GM12878 (cell line): Measurements from ENCODE around the gene SYNGR1. TPM values are rescaled to one million over a fixed set of nuclear protein-coding genes. Genes with fewer than 3 reads are reported as not detected.

Experiments used
- ATAC-seq: fragments of 200-7000 bp; cut with Tn5 transposase; 3 replicates; pipeline ENCODE4 v1.9.1; 2020; ENCODE audit warnings: mild to moderate bottlenecking, moderate library complexity
- BruUV-seq: library from RNA; stranded (reverse); fragments of 400-500 nt; replicated peaks from 2 replicates; lab custom pipeline; 2021; lab: Mats Ljungman, UMichigan
- CTCF ChIA-PET: fragments of 300-600 bp; sonication (Branson Sonifier 250); formaldehyde crosslinking; extraction: SDS; loops from one replicate; lab custom pipeline; 2021; ENCODE audit warnings: inconsistent platforms; lab: Yijun Ruan, JAX
- POLR2A ChIA-PET: fragments of 350-600 bp; formaldehyde crosslinking; extraction: SDS; loops from one replicate; lab custom pipeline; 2021; ENCODE audit warnings: inconsistent platforms; lab: Charles Lee
- RAD21 ChIA-PET: fragments of 300-600 bp; sonication (Branson Sonifier 250); formaldehyde crosslinking; loops from one replicate; lab custom pipeline; 2023; ENCODE audit warnings: antibody characterized with exemption; ENCODE audit not compliant: unreplicated experiment; lab: Charles Lee
- SMC1A ChIA-PET: fragments of 300-600 bp; sonication (Branson Sonifier 250); formaldehyde crosslinking; loops from one replicate; lab custom pipeline; 2023; ENCODE audit not compliant: unreplicated experiment, uncharacterized antibody; lab: Charles Lee
- DNase-seq: peaks from one replicate; pipeline ENCODE4 v3.0.0-alpha.2; 2011; ENCODE audit warnings: low read depth, low spot score
- FAIRE-seq: peaks from 3 replicates; lab custom pipeline; 2011; peaks lifted over from hg19 to GRCh38; lab: Jason Lieb, UNC
- H2AFZ ChIP-seq: 2 replicates; pipeline ENCODE4 v1.6.0; 2011; ENCODE audit warnings: low read depth, low read length, control low read depth; ENCODE audit not compliant: control insufficient read depth
- H3K27ac ChIP-seq: 2 replicates; pipeline ENCODE4 v1.5.1; 2011; ENCODE audit warnings: control low read depth; ENCODE audit not compliant: control insufficient read depth, insufficient read depth
- H3K27me3 ChIP-seq, 2 experiments: replicated peaks in 1 of 2; 2 replicates each; pipeline versions ENCODE4 v1.6.0 to v1.6.1; 2011; ENCODE audit warnings: low read length in 1 of 2; ENCODE audit not compliant: control insufficient read depth in 2 of 2, insufficient read depth in 2 of 2
- H3K36me3 ChIP-seq, 2 experiments: 2 replicates each; pipeline ENCODE4 v1.5.1; 2011; ENCODE audit warnings: low read length in 1 of 2; ENCODE audit not compliant: control insufficient read depth in 2 of 2, insufficient read depth in 2 of 2
- H3K4me1 ChIP-seq: 2 replicates; pipeline ENCODE4 v1.6.1; 2011; ENCODE audit warnings: mild to moderate bottlenecking, low read length, moderate library complexity, mixed read lengths; ENCODE audit not compliant: control insufficient read depth, insufficient read depth
- H3K4me2 ChIP-seq: 2 replicates; pipeline ENCODE4 v1.6.0; 2011; ENCODE audit warnings: control low read depth; ENCODE audit not compliant: control insufficient read depth, insufficient read depth
- H3K4me3 ChIP-seq: fragments of 200-600 bp; sonication (generic); 2 replicates; pipeline ENCODE4 v1.5.1; 2016
- H3K79me2 ChIP-seq: 2 replicates; pipeline ENCODE4 v1.6.0; 2011; ENCODE audit warnings: low read length; ENCODE audit not compliant: control insufficient read depth, insufficient read depth
- H3K9ac ChIP-seq: 2 replicates; pipeline ENCODE4 v1.8.0; 2011; ENCODE audit warnings: low read length, control low read depth, mixed read lengths; ENCODE audit not compliant: control insufficient read depth, insufficient read depth
- H3K9me3 ChIP-seq: replicated peaks from 3 replicates; pipeline ENCODE4 v1.5.1; 2011; ENCODE audit warnings: mild to moderate bottlenecking, low read length; ENCODE audit not compliant: control insufficient read depth, insufficient read depth
- H4K20me1 ChIP-seq: 2 replicates; pipeline ENCODE4 v1.6.0; 2011; ENCODE audit not compliant: control insufficient read depth, insufficient read depth
- ASH2L ChIP-seq: fragments of 300-600, 200-600 bp; sonication (generic); IDR thresholded peaks from 2 replicates; pipeline ENCODE4 v1.6.1; 2017; ENCODE audit warnings: low read depth, mild to moderate bottlenecking, borderline replicate concordance
- BHLHE40 ChIP-seq, 2 experiments: fragments of 450-650 bp in 1 of 2; IDR thresholded peaks; 2 replicates each; pipeline ENCODE4 v1.6.1; 2011 to 2017; ENCODE audit warnings: low read depth in 2 of 2, borderline replicate concordance in 1 of 2, improper control_type of control experiment in 1 of 2, low read length in 1 of 2, mild to moderate bottlenecking in 1 of 2
- BRCA1 ChIP-seq: IDR thresholded peaks from 2 replicates; pipeline ENCODE4 v1.6.1; 2011; ENCODE audit warnings: low read depth, low read length, improper control_type of control experiment
- CHD1 ChIP-seq: IDR thresholded peaks from 2 replicates; pipeline ENCODE4 v1.6.1; 2012; ENCODE audit warnings: low read depth, low read length, improper control_type of control experiment
- MTA3 ChIP-seq: IDR thresholded peaks from 2 replicates; pipeline ENCODE4 v1.6.1; 2012; ENCODE audit warnings: low read length, inconsistent platforms, borderline replicate concordance
- MYB ChIP-seq: fragments of 150-350 bp; IDR thresholded peaks from 2 replicates; pipeline ENCODE4 v1.6.1; 2014; ENCODE audit warnings: mild to moderate bottlenecking, low read depth, low read length, borderline replicate concordance
- NFIC ChIP-seq: IDR thresholded peaks from 2 replicates; pipeline ENCODE4 v1.6.1; 2012; ENCODE audit warnings: low read depth, mild to moderate bottlenecking, inconsistent platforms, low read length, moderate library complexity
- NFYA ChIP-seq: IDR thresholded peaks from 2 replicates; pipeline ENCODE4 v1.6.1; 2011; ENCODE audit warnings: low read depth, mild to moderate bottlenecking, low read length, improper control_type of control experiment, borderline replicate concordance
- NR2C2 ChIP-seq: IDR thresholded peaks from 2 replicates; pipeline ENCODE4 v1.6.1; 2011; ENCODE audit warnings: borderline replicate concordance, low read depth; ENCODE audit not compliant: control insufficient read depth, insufficient read length
- PAX5 ChIP-seq: IDR thresholded peaks from 2 replicates; pipeline ENCODE4 v1.6.1; 2011; ENCODE audit warnings: low read depth, low read length, borderline replicate concordance
- PAX8 ChIP-seq: fragments of 450-650 bp; IDR thresholded peaks from 2 replicates; pipeline ENCODE4 v1.6.1; 2017; ENCODE audit warnings: mild to moderate bottlenecking, moderate library complexity
- PML ChIP-seq: IDR thresholded peaks from 2 replicates; pipeline ENCODE4 v1.6.1; 2012; ENCODE audit warnings: low read length, inconsistent platforms
- POU2F2 ChIP-seq: IDR thresholded peaks from 3 replicates; pipeline ENCODE4 v1.6.1; 2011; ENCODE audit warnings: low read depth, mild to moderate bottlenecking, low read length, borderline replicate concordance
- WRNIP1 ChIP-seq: IDR thresholded peaks from 2 replicates; pipeline ENCODE4 v1.6.1; 2011; ENCODE audit warnings: low read depth, low read length, improper control_type of control experiment, borderline replicate concordance
- ZBED1 ChIP-seq: IDR thresholded peaks from 2 replicates; pipeline ENCODE4 v1.6.1; 2016; ENCODE audit warnings: borderline replicate concordance
- WGBS: methylation state at CpG from one replicate; pipeline ENCODE4 v1.1.6; 2016; ENCODE audit warnings: low lambda C conversion rate; ENCODE audit not compliant: insufficient replicate concordance, insufficient coverage; ENCODE audit errors: missing lambda C conversion rate; 5-methylcytosine and 5-hydroxymethylcytosine counted together
- in situ Hi-C: fragments of 300-500 bp; cut with MboI; formaldehyde crosslinking; loops from 9 replicates; pipeline ENCODE4 v1.14.3; 2018; ENCODE audit warnings: mixed read lengths
- intact Hi-C: fragments of 100-400 bp; cut with micrococcal nuclease; formaldehyde crosslinking; loops from one replicate; pipeline ENCODE4 v1.14.2; 2022; ENCODE audit not compliant: unreplicated experiment
- polyA plus RNA-seq, 11 experiments: library from polyadenylated mRNA; depleted of rRNA in 4 of 11; unstranded in 6 of 11; stranded (reverse) in 5 of 11; fragments of >200 nt; fragmentation: Nextera tagmentation in 4 of 11; fragmentation: Illumina TruSeq in 1 of 11; extraction: Ambion mirVana in 4 of 11; extraction: Trizol in 1 of 11; gene quantifications; 1 replicate in 1 of 11; 2 replicates in 10 of 11; pipeline versions ENCODE4 v1.2.1 to v1.2.3, GENCODE V29; 2011 to 2016; ENCODE audit warnings: inconsistent platforms in 2 of 11, missing spikeins in 2 of 11, low read depth in 1 of 11
- total RNA-seq, 4 experiments: library from RNA; depleted of rRNA in 3 of 4; stranded (reverse); fragments of >200 nt in 3 of 4; fragmentation: Illumina TruSeq in 1 of 4; extraction: Trizol in 1 of 4; gene quantifications; 2 replicates each; pipeline versions ENCODE4 v1.2.1 to v1.2.3, GENCODE V29; 2013 to 2021
- TF ChIP-seq, protein P1 (sequence below): fragments of 450-650 bp; IDR thresholded peaks from 2 replicates; pipeline ENCODE4 v1.6.1; 2017; ENCODE audit warnings: antibody characterized with exemption, mild to moderate bottlenecking, moderate library complexity
- TF ChIP-seq, protein P2 (sequence below): IDR thresholded peaks from 2 replicates; pipeline ENCODE4 v1.6.1; 2012; ENCODE audit warnings: low read depth, low read length, improper control_type of control experiment

SYNGR1 gene
- total and polyA plus RNA-seq, 10 of the 15 experiments (the other 5 are each of a cell fraction or from before 2014, with no cell fraction given), result 0.87 to 9.2 (median 3.5) TPM

DNA sequence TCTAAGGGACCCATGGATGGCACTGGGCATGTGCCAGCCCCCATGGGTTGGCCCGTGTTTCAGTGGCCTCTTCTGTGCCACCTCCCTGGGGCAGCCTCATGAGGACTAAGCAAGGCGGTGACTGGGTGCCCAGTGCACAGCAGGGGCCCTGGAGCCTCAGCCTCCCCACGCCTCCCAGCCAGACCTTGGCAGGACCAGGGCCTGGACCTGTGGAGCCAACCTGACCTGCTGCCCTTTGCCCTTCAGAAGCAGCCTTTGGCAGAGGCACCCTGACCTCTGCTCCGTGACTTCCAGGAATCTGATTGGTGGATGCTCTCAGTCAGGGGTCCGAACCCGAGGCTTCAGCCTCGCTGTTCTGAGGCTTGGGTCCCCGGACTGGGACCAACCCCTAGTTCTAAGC, 25.0 kb downstream of the SYNGR1 start:
- WGBS, result 44% methylated on average over 8 of the region's 8 CpGs
- ChIA-PET RAD21 (no interaction called here), SMC1A (no interaction called here), POLR2A (no interaction called here), CTCF (no interaction called here)
- Histone ChIP-seq H3K79me2 (no peaks in the 10 kb centered on the region), H2AFZ (no peak overlapping the region), H3K4me2 (no peak overlapping the region), H3K9ac (no peak overlapping the region), H3K9me3 (peaks cover 1% of the 10 kb centered on the region; the same call in 1 of the 3 replicates), H3K27me3 (no peaks in the 10 kb centered on the region), H3K4me3 (no peak overlapping the region), H3K4me1 (no peaks in the 10 kb centered on the region), H3K27ac (no peak overlapping the region), H3K36me3 (no peaks in the 10 kb centered on the region), H4K20me1 (no peaks in the 10 kb centered on the region)
- BruUV-seq, result no TSS peak
- in situ Hi-C loops (no loop called here), intact Hi-C loops (no loop called here)
- no peak for ATAC-seq
- no peak for FAIRE-seq
- DNase-seq, result no peak
- TF ChIP-seq WRNIP1, result no peak
- no peak for TF ChIP-seq ZBED1
- no peak for TF ChIP-seq NFYA
- TF ChIP-seq PAX5, result no peak
- no peak for TF ChIP-seq MYB
- TF ChIP-seq PAX8, result no peak
- TF ChIP-seq NFIC, result no peak
- TF ChIP-seq, protein P1, sequence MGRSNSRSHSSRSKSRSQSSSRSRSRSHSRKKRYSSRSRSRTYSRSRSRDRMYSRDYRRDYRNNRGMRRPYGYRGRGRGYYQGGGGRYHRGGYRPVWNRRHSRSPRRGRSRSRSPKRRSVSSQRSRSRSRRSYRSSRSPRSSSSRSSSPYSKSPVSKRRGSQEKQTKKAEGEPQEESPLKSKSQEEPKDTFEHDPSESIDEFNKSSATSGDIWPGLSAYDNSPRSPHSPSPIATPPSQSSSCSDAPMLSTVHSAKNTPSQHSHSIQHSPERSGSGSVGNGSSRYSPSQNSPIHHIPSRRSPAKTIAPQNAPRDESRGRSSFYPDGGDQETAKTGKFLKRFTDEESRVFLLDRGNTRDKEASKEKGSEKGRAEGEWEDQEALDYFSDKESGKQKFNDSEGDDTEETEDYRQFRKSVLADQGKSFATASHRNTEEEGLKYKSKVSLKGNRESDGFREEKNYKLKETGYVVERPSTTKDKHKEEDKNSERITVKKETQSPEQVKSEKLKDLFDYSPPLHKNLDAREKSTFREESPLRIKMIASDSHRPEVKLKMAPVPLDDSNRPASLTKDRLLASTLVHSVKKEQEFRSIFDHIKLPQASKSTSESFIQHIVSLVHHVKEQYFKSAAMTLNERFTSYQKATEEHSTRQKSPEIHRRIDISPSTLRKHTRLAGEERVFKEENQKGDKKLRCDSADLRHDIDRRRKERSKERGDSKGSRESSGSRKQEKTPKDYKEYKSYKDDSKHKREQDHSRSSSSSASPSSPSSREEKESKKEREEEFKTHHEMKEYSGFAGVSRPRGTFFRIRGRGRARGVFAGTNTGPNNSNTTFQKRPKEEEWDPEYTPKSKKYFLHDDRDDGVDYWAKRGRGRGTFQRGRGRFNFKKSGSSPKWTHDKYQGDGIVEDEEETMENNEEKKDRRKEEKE, result no peak
- TF ChIP-seq PML, result no peak
- TF ChIP-seq BHLHE40 (IDR thresholded peaks at IDR 0.05; ENCODE audit: borderline replicate concordance in 1 of 2, low read depth in 2 of 2, low read length in 1 of 2), result no peak
- TF ChIP-seq, protein P2, sequence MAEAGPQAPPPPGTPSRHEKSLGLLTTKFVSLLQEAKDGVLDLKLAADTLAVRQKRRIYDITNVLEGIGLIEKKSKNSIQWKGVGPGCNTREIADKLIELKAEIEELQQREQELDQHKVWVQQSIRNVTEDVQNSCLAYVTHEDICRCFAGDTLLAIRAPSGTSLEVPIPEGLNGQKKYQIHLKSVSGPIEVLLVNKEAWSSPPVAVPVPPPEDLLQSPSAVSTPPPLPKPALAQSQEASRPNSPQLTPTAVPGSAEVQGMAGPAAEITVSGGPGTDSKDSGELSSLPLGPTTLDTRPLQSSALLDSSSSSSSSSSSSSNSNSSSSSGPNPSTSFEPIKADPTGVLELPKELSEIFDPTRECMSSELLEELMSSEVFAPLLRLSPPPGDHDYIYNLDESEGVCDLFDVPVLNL, result no peak
- no peak for TF ChIP-seq ASH2L
- no peak for TF ChIP-seq POU2F2
- TF ChIP-seq CHD1, result no peak
- no peak for TF ChIP-seq BRCA1
- no peak for TF ChIP-seq MTA3
- TF ChIP-seq NR2C2, result no peak
